ENCODE data around the gene DCDC2.

GRCh38 chr6:24191346-24191745 is 166.5 kb downstream of the DCDC2 start:
- TF ChIP-seq POLR2A (IDR thresholded peaks at IDR 0.05): no peak
- no peak for TF ChIP-seq CTCF (IDR thresholded peaks at IDR 0.05)

All from tibial nerve (tissue), 3 donors.